GM19397 (cell line): Measurements from ENCODE around the gene NHEJ1.

Experiments
- ATAC-seq: cut with Tn5 transposase; IDR thresholded peaks from one replicate; pipeline ENCODE4 v1.9.1; 2021; ENCODE audit warnings: mild to moderate bottlenecking, moderate library complexity; ENCODE audit not compliant: unreplicated experiment

The NHEJ1 gene

GRCh38 chr2:219032051-219032745, 128.4 kb downstream of the NHEJ1 start:
- no peak for ATAC-seq

- no peak for ATAC-seq
These were observed 129.4 kb downstream of the NHEJ1 start for GRCh38 chr2:219031005-219031738.

GRCh38 chr2:219030177-219030940, 130.3 kb downstream of the NHEJ1 start:
- ATAC-seq, result no peak

- ATAC-seq, result peak; percentile 65
These were observed 130.8 kb downstream of the NHEJ1 start for GRCh38 chr2:219029829-219030165.

- no peak for ATAC-seq
These were observed 131.4 kb downstream of the NHEJ1 start for GRCh38 chr2:219028996-219029828.

- no peak for ATAC-seq
These were observed 132.5 kb downstream of the NHEJ1 start for GRCh38 chr2:219028141-219028540.

- ATAC-seq, result no peak
These were observed 133.0 kb downstream of the NHEJ1 start for GRCh38 chr2:219027511-219028055.

GRCh38 chr2:219026946-219027345, 133.7 kb downstream of the NHEJ1 start:
- ATAC-seq, result no peak

GRCh38 chr2:219025637-219026585, 134.7 kb downstream of the NHEJ1 start:
- ATAC-seq, result no peak
